BE2C (cell line): Measurements from ENCODE around the gene CBLC.

Experiments
- DNase-seq: peaks from one replicate; pipeline ENCODE4 v3.0.0-alpha.2; 2020
- H3K27me3 ChIP-seq: fragments of 250-450 bp; sonication (Bioruptor Pico); 2 replicates; pipeline ENCODE4 v1.5.1; 2020; ENCODE audit warnings: mild to moderate bottlenecking
- H3K36me3 ChIP-seq: fragments of 250-450 bp; sonication (Bioruptor Pico); 2 replicates; pipeline ENCODE4 v1.5.1; 2020; ENCODE audit warnings: mild to moderate bottlenecking
- H3K4me1 ChIP-seq: fragments of 250-450 bp; sonication (Bioruptor Pico); 2 replicates; pipeline ENCODE4 v1.5.1; 2020
- H3K4me3 ChIP-seq: 2 replicates; pipeline ENCODE4 v1.5.1; 2011; ENCODE audit warnings: low read depth, low read length
- H3K9me3 ChIP-seq: fragments of 250-450 bp; sonication (Bioruptor Pico); 2 replicates; pipeline ENCODE4 v1.5.1; 2020
- TF ChIP-seq, protein P1 (sequence below): IDR thresholded peaks from 2 replicates; pipeline ENCODE4 v1.5.1; 2012; ENCODE audit warnings: mild to moderate bottlenecking, low read depth, low read length

Gene CBLC

GRCh38 chr19:44745887-44746600 is 31.6 kb upstream of the CBLC start:
- Histone ChIP-seq H3K4me1 (peaks cover 15% of the 10 kb centered on the region), H3K36me3 (no peaks in the 10 kb centered on the region), H3K27me3 (no peaks in the 10 kb centered on the region), H3K9me3 (no peaks in the 10 kb centered on the region), H3K4me3 (no peak overlapping the region)
- DNase-seq = no peak
- TF ChIP-seq, protein P1, sequence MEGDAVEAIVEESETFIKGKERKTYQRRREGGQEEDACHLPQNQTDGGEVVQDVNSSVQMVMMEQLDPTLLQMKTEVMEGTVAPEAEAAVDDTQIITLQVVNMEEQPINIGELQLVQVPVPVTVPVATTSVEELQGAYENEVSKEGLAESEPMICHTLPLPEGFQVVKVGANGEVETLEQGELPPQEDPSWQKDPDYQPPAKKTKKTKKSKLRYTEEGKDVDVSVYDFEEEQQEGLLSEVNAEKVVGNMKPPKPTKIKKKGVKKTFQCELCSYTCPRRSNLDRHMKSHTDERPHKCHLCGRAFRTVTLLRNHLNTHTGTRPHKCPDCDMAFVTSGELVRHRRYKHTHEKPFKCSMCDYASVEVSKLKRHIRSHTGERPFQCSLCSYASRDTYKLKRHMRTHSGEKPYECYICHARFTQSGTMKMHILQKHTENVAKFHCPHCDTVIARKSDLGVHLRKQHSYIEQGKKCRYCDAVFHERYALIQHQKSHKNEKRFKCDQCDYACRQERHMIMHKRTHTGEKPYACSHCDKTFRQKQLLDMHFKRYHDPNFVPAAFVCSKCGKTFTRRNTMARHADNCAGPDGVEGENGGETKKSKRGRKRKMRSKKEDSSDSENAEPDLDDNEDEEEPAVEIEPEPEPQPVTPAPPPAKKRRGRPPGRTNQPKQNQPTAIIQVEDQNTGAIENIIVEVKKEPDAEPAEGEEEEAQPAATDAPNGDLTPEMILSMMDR = no peak

DNA sequence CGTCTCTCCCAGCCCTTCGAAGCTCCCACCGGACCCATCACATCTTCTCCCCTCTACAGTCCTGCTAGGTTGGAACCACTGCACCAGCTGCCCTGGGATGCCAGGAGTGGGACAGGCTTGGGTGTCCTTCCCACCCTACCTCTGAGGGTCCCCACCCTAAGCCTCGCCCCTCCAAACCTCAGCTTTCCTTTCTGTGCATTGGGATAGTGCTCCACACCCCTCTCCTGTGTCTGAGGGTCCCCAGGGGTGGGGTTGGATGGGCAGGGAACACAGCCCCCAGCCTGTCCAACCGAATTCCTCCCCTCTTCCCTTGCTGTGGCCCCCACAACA is 31.1 kb upstream of the CBLC start:
- DNase-seq = no peak
- no peaks in the 10 kb centered on the region for H3K27me3 ChIP-seq

DNA sequence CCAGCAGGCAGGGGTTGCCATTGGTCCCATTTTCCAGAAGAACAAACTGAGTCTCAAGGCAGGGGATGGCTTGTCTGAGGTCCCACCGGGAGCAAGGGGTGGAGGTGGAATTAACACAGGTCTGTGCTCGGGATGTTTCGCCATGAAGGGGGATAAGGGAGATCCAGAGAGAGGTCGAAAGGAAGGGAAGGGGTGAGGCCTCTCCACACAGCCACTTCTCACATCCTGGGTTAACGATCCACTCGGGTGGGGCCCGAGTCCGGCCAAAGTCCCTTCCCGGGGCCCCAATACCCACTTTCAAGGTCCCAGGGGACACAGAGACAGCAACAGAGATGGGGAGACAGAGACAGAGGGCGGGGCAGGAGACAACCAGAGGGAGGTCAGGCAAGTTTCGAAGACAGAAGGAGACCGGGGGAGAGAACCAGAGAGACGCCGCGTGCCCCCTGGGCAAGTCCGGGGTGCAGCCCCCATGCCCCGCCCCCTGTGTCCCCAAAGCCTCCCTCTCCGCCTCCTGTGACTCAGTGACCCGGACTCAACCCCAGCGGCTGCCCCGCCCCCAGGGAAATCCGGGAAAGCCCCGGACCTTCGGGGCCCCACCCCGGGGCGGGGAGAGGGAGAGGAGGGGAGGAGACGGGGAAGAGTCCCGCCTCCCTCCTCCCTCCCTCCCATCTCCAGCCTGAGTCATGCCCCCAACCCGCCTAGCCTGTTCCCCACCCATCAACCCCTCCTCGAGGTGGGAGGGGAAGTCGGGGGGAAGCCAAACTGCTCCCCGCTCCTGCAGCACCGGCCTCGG is 30.5 kb upstream of the CBLC start:
- Histone ChIP-seq H3K36me3 (no peaks in the 10 kb centered on the region; the same call in 1 of the 2 replicates), H3K4me1 (peaks cover 9% of the 10 kb centered on the region), H3K4me3 (peak overlapping the region; percentile 71), H3K27me3 (no peaks in the 10 kb centered on the region), H3K9me3 (no peaks in the 10 kb centered on the region)
- DNase-seq = peak; percentile 92
- TF ChIP-seq, protein P1 = no peak

More for the DNA sequence above, 31.1 kb upstream of the CBLC start:
- Histone ChIP-seq H3K9me3 (no peaks in the 10 kb centered on the region), H3K4me3 (no peak overlapping the region), H3K36me3 (no peaks in the 10 kb centered on the region; the same call in 1 of the 2 replicates), H3K4me1 (peaks cover 11% of the 10 kb centered on the region)
- TF ChIP-seq, protein P1 = no peak

GRCh38 chr19:44747739-44748425 is 29.8 kb upstream of the CBLC start:
- Histone ChIP-seq H3K36me3 (no peaks in the 10 kb centered on the region; the same call in 1 of the 2 replicates), H3K4me3 (peak overlapping the region; percentile 71), H3K4me1 (peaks cover 1% of the 10 kb centered on the region), H3K9me3 (no peaks in the 10 kb centered on the region), H3K27me3 (no peaks in the 10 kb centered on the region)
- TF ChIP-seq, protein P1 = no peak
- peak; percentile 83 for DNase-seq

DNA sequence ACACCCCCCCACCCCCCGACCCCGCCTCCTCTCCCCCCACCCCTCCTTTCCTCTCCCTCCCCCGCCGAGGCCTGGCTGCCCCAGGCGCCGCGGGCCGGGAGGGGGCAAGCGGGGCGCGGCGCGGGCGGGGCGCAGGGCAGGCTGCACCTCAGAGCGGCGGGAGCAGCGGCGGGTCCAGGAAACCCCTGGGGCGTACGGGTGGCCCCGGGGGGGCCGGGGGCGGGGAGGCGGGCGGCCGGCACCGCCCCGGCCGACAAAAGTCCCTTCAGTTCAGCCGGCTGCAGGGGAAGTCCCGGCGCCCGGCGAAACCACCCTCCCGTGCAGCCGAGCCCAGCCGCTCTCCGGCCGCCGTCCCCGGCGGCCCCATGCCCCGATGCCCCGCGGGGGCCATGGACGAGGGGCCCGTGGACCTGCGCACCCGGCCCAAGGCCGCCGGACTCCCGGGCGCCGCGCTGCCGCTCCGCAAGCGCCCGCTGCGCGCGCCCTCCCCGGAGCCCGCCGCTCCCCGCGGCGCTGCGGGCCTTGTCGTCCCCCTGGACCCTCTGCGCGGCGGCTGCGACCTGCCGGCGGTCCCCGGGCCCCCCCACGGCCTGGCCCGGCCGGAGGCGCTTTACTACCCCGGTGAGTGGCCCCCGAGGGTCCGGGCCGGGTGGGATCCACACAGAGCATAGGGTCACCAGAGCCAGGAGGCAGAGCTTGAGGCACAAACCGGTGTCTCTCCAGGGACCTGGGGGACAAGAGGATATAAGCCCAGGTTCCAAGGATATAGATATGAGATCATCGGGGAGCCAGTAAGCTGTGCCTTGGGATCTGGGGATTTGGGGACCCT is 29.1 kb upstream of the CBLC start, which contains the start of gene BCL3:
Gene BCL3, plus strand, starts transcription at position 283 of the 829 bp plus-strand sequence. Its CDS starts 83 bp downstream, at position 366.
- peak within 1 kb of the TSS; percentile 71 for H3K4me3 ChIP-seq
- TF ChIP-seq, protein P1 = no peak
- DNase-seq = peak; percentile 42
- H3K9me3 ChIP-seq = no peaks in the 10 kb centered on the region
- H3K27me3 ChIP-seq = no peaks in the 10 kb centered on the region
- no peaks in the 10 kb centered on the region; the same call in 1 of the 2 replicates for H3K36me3 ChIP-seq
- no peaks in the 10 kb centered on the region; the same call in 1 of the 2 replicates for H3K4me1 ChIP-seq
